GM21515 (cell line): ENCODE results near the gene GPR162.
A peak's percentile ranks its signal among the peaks of the same experiment; 100 is the strongest.
"Not testable (repeated sequence)": the region's sequence is repeated elsewhere in the genome, so short reads cannot be mapped to it uniquely, and the experiment has no call there.

Experiments used
- ATAC-seq: cut with Tn5 transposase; IDR thresholded peaks from one replicate; pipeline ENCODE4 v1.9.1; 2021; ENCODE audit not compliant: unreplicated experiment

Gene GPR162

DNA sequence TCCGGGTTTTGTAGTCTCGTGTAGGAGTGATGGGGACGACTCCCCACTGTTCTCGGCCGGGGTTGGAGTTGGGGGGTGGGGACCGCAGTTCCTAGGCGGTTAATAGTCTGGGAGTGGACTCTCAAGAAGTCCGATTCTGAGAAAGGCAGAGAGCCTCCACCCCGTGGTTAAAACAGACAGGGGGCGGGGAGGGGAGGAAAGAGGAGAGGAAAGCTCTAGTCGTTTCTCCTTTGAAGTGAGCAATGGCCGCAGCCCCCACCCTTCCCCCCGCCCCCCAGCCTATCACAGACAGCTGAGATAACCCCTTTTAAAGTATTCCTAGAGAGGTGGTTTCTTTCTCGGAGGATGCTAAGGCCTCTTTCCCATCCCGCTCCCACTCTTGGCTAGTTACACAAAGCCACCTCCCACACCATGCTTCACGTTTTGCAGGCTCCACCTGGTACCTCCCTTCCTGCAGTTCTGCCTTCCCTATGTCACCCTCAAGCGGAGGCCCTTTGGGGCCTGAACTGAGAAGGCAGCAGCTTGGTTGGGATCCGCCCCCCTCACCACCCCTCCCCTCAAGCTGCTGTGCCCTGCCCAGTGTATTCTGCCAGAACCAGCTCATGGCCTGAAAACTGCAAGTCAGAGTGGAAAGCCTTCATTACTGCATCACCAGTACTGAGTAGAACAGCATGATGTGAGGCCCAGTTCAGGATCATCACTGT, 31.2 kb downstream of the GPR162 start:
- no peak for ATAC-seq

GRCh38 chr12:6853626-6854025, 32.0 kb downstream of the GPR162 start:
- no peak for ATAC-seq

- ATAC-seq = no peak
These were observed 32.4 kb downstream of the GPR162 start for GRCh38 chr12:6854036-6854435.

GRCh38 chr12:6855322-6855721, 33.7 kb downstream of the GPR162 start:
- ATAC-seq = no peak

- ATAC-seq = no peak
These were observed 37.2 kb downstream of the GPR162 start for GRCh38 chr12:6858799-6859198.

DNA sequence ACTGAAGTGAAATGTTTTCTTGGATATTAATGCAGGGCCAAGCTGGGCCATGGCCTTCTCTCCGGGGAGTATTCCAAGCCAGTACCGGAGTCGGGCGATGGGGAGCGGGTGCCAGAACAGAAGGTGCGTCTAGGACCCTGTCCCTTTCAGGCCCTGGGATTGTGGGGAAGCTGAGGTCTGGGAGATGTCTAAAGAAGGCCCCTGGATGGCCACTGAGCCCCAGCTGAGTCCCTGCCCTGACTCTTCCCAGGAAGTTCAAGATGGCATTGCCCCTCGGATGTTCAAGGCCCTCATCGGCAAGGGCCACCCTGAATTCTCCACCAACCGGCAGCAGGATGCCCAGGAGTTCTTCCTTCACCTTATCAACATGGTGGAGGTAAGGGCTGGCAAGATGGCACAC, 38.5 kb downstream of the GPR162 start:
- no peak for ATAC-seq

DNA sequence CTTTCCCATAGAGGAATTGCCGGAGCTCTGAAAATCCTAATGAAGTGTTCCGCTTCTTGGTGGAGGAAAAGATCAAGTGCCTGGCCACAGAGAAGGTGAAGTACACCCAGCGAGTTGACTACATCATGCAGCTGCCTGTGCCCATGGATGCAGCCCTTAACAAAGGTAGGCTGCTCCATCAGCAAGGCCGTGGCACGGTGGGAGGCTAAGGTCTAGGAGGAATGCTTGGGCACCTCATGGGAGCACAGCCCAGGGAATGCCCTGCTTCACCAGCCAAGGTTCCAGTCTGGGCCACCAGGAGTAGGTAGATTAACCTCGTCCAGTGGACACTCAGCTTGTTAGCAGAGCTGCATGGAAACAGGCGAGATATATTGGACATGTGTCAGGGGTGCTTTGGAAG, 39.3 kb downstream of the GPR162 start:
- ATAC-seq = no peak

- no peak for ATAC-seq
These were observed 39.8 kb downstream of the GPR162 start for GRCh38 chr12:6861391-6861790.

DNA sequence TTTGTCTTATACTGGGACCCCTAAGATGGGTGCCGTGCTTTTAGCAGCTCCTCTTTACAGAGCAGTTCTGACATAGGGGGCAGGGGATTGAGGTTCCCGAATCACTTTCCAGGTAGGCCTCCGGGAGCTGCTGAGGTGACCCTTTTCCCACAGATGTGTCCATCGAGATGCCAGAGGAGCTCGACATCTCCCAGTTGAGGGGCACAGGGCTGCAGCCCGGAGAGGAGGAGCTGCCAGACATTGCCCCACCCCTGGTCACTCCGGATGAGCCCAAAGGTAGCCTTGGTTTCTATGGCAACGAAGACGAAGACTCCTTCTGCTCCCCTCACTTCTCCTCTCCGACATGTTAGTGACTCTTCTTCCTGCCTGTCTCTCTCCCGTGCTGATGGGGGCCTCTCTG, 41.4 kb downstream of the GPR162 start:
- ATAC-seq = no peak

DNA sequence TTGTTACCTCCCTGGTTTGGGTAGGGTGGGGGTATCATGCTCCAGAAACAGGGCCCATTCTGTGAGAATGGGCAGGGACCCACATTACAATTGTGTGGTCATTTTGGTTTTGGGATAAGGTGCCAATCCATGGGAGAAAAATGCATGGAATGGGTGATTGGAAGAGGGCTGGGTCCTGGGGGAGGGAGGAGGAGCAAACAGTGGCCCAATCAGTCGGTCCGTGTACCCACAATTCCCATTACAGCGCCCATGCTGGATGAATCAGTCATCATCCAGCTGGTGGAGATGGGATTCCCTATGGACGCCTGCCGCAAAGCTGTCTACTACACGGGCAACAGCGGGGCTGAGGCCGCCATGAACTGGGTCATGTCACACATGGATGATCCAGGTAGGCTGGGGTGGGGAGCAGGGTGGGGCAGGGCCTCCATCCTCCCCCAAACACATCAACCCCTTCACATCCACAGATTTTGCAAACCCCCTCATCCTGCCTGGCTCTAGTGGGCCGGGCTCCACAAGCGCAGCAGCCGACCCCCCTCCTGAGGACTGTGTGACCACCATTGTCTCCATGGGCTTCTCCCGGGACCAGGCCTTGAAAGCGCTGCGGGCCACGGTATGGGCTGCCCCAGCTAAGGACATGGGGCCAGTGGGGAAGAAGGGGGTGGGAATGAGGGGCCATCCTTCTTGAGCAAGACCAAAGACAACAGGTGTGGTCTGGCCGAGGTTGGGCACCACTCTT, 42.1 kb downstream of the GPR162 start:
- no peak for ATAC-seq

- not testable (repeated sequence) for ATAC-seq
These were observed 43.7 kb downstream of the GPR162 start for GRCh38 chr12:6865307-6865706.

DNA sequence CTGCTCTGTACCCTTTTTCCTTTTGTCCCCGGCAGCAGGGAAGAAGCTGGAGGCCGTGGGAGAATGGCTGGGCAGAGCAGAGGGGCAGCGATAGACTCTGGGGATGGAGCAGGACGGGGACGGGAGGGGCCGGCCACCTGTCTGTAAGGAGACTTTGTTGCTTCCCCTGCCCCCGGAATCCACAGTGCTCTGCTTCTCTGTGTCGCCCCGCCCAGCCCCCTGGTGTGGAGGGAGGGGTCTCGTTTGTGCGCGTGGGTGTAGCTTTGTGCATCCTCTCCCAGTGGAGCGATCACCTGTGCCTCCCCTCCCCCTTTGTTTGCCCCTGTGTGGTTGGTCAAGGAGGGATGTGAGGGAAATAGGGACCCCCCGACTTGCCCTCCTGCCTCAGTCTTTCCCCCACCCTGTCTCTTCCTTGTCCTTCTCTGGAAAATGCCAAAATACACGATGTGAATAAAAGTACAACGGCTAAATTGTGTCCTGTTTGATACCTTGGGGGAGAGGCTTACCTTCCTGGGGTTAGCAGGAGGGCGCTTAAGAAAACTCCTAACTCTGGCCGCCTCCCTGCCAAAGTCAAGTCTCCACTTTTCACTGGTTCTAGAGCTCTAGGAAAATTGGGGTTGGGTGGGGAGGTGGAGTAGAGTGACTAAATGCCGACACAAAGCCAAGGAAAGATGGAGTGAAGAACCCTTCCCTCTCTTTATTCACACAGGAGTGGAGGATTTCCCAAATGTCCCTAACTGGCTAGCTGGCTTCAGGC, 44.7 kb downstream of the GPR162 start:
- ATAC-seq = no peak

- ATAC-seq = peak; percentile 3
These were observed 45.3 kb downstream of the GPR162 start for GRCh38 chr12:6866920-6867412.

DNA sequence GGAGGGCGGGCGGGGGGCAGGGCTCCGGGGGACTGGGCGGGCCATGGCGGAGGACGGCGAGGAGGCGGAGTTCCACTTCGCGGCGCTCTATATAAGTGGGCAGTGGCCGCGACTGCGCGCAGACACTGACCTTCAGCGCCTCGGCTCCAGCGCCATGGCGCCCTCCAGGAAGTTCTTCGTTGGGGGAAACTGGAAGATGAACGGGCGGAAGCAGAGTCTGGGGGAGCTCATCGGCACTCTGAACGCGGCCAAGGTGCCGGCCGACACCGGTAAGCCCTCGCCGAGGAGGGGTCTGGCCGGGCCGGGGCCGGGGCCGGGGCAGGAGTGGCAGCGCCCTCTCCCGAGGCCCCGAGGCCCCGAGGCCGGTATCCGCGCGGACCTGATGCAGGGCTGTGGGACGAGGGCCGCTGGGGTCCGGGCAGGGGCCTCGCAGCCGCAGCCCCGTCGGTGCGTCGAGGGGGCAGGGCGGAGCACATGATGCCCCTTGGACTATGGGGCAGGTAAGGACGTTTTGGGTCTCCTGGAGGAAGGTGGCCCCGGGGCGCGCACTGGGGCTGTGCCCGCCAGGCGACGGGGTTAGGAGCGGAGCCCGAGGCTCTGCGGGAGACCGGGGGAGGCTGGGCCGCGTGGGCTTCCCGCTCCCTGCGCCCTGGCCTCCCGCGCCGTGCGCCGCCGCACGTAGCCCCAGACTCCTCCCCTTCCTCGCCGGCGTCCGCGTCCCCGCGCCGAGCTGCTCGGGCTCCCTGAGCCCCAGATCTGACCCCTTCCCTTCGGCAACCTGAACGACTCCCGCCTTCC, 46.0 kb downstream of the GPR162 start, which contains the start of gene TPI1:
TSS of gene TPI1 (plus strand) at position 119 of the 798 bp plus-strand sequence. CDS start at position 155, 36 bp downstream.
- ATAC-seq = peak; percentile 52

- ATAC-seq = no peak
These were observed 46.8 kb downstream of the GPR162 start for GRCh38 chr12:6868211-6869048.

GRCh38 chr12:6869049-6870021, 47.7 kb downstream of the GPR162 start:
- ATAC-seq = no peak

DNA sequence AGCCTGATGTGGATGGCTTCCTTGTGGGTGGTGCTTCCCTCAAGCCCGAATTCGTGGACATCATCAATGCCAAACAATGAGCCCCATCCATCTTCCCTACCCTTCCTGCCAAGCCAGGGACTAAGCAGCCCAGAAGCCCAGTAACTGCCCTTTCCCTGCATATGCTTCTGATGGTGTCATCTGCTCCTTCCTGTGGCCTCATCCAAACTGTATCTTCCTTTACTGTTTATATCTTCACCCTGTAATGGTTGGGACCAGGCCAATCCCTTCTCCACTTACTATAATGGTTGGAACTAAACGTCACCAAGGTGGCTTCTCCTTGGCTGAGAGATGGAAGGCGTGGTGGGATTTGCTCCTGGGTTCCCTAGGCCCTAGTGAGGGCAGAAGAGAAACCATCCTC, 48.7 kb downstream of the GPR162 start:
- ATAC-seq = not testable (repeated sequence)

DNA sequence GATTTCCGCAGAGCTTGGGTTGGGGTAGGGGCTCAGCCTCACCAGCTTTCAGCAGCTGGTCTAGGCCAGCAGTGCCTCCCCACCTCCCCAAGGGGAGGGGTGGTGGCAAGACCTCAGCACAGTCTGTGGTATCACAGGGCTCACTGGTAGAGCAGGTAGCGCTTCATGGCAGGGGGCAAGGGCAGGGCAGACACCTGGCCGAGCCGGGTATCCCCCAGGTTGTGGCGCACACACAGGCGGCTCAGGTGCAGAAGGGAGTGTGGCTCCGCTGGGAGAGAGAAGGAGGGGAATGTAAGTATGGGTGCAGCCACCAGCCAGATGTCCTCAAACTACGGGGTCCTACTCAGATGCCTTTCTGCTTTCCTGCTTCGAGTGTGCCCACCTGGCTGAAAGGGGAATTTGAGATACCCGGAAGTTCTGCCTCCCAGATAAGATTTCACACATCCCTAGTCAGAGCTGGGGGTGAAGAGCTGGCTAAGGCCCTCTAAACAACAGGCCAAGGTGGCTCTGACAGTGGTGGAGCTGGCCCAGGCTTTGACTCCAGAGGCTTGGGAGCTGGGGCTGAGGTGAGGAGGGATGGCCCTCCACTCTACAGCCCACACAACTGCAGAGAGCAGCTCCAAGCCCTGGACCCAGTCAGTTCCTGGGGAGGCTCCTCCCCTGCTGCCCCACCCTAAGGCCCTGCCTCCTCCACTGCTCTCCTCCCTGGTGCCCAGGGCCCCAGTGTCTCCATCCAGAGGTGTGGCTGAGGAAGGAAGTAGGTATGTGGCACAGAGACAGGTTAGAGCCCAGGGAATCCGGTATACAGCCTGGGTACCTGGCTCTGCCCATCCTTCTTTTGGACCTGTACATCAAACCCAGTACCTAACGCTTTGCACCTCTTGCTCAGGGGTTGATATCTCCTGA, 49.7 kb downstream of the GPR162 start:
- ATAC-seq = no peak
